Parathyroid adenoma (tissue), 2 donors: Measurements from ENCODE around the gene FRA10AC1.

Source experiments
- H2AFZ ChIP-seq: fragments of 300-600 bp; sonication (generic); one replicate; pipeline ENCODE4 v1.7.0; 2017; ENCODE audit warnings: antibody characterized with exemption, mild to moderate bottlenecking
- H3K27ac ChIP-seq: fragments of 300-600 bp; sonication (generic); one replicate; pipeline ENCODE4 v1.7.0; 2017
- H3K27me3 ChIP-seq: fragments of 300-600 bp; sonication (generic); one replicate; pipeline ENCODE4 v1.7.0; 2017; ENCODE audit warnings: low read length; ENCODE audit not compliant: control insufficient read depth, insufficient read depth
- H3K36me3 ChIP-seq: fragments of 300-600 bp; sonication (generic); one replicate; pipeline ENCODE4 v1.7.0; 2017; ENCODE audit warnings: low read length; ENCODE audit not compliant: control insufficient read depth, insufficient read depth
- H3K4me1 ChIP-seq: fragments of 300-600 bp; sonication (generic); one replicate; pipeline ENCODE4 v1.7.0; 2017; ENCODE audit warnings: control low read depth
- H3K4me2 ChIP-seq: fragments of 300-600 bp; sonication (generic); one replicate; pipeline ENCODE4 v1.7.0; 2017; ENCODE audit warnings: low read length
- H3K4me3 ChIP-seq: fragments of 300-600 bp; sonication (generic); one replicate; pipeline ENCODE4 v1.7.0; 2017; ENCODE audit warnings: low read depth, low read length
- H3K79me2 ChIP-seq: fragments of 300-600 bp; sonication (generic); one replicate; pipeline ENCODE4 v1.7.0; 2017; ENCODE audit warnings: control low read depth
- H3K9ac ChIP-seq: fragments of 300-600 bp; sonication (generic); one replicate; pipeline ENCODE4 v1.7.0; 2017; ENCODE audit warnings: mild to moderate bottlenecking
- H3K9me3 ChIP-seq: fragments of 300-600 bp; sonication (generic); one replicate; pipeline ENCODE4 v1.7.0; 2017; ENCODE audit warnings: low read length; ENCODE audit not compliant: control insufficient read depth
- CTCF ChIP-seq: fragments of 300-600 bp; sonication (generic); IDR thresholded peaks from one replicate; pipeline ENCODE4 v1.7.0; 2017; ENCODE audit warnings: antibody characterized with exemption, mild to moderate bottlenecking
- donor health status: primary hyperparathyroidism.

Gene FRA10AC1

GRCh38 chr10:93672022-93672678 lies 30.2 kb downstream of the FRA10AC1 start:
- Histone ChIP-seq H3K36me3 (no peaks in the 10 kb centered on the region), H3K4me1 (no peaks in the 10 kb centered on the region), H3K4me2 (no peak overlapping the region), H2AFZ (no peak overlapping the region), H3K9ac (no peak overlapping the region), H3K4me3 (no peak overlapping the region), H3K27me3 (no peaks in the 10 kb centered on the region), H3K79me2 (no peaks in the 10 kb centered on the region), H3K27ac (no peak overlapping the region), H3K9me3 (no peaks in the 10 kb centered on the region)
- TF ChIP-seq CTCF = no peak

GRCh38 chr10:93671042-93671441 lies 31.4 kb downstream of the FRA10AC1 start:
- no peak overlapping the region for H2AFZ ChIP-seq
- H3K36me3 ChIP-seq = no peaks in the 10 kb centered on the region
- no peaks in the 10 kb centered on the region for H3K9me3 ChIP-seq

GRCh38 chr10:93670372-93670771 lies 32.0 kb downstream of the FRA10AC1 start:
- Histone ChIP-seq H3K9me3 (no peaks in the 10 kb centered on the region), H3K4me1 (no peaks in the 10 kb centered on the region), H3K9ac (no peak overlapping the region), H2AFZ (no peak overlapping the region), H3K79me2 (no peaks in the 10 kb centered on the region), H3K4me3 (no peak overlapping the region), H3K4me2 (no peak overlapping the region), H3K27me3 (no peaks in the 10 kb centered on the region), H3K27ac (no peak overlapping the region), H3K36me3 (no peaks in the 10 kb centered on the region)
- TF ChIP-seq CTCF = no peak

More at GRCh38 chr10:93671042-93671441, 31.4 kb downstream of the FRA10AC1 start:
- Histone ChIP-seq H3K9ac (no peak overlapping the region), H3K4me2 (no peak overlapping the region), H3K27ac (no peak overlapping the region), H3K79me2 (no peaks in the 10 kb centered on the region), H3K27me3 (no peaks in the 10 kb centered on the region), H3K4me1 (no peaks in the 10 kb centered on the region), H3K4me3 (no peak overlapping the region)
- TF ChIP-seq CTCF = no peak

GRCh38 chr10:93667795-93668194 lies 34.6 kb downstream of the FRA10AC1 start:
- H3K9me3 ChIP-seq = no peaks in the 10 kb centered on the region
- H3K9ac ChIP-seq = no peak overlapping the region
- no peak overlapping the region for H3K4me2 ChIP-seq
- no peak overlapping the region for H3K4me3 ChIP-seq
- H2AFZ ChIP-seq = no peak overlapping the region
- H3K79me2 ChIP-seq = no peaks in the 10 kb centered on the region
- TF ChIP-seq CTCF = no peak
- no peaks in the 10 kb centered on the region for H3K36me3 ChIP-seq
- H3K27ac ChIP-seq = no peak overlapping the region
- H3K27me3 ChIP-seq = no peaks in the 10 kb centered on the region
- H3K4me1 ChIP-seq = no peaks in the 10 kb centered on the region

- Histone ChIP-seq H3K4me2 (no peak overlapping the region), H3K27me3 (no peaks in the 10 kb centered on the region), H3K9ac (no peak overlapping the region), H3K9me3 (no peaks in the 10 kb centered on the region), H3K4me1 (no peaks in the 10 kb centered on the region), H3K79me2 (no peaks in the 10 kb centered on the region), H3K36me3 (no peaks in the 10 kb centered on the region), H3K27ac (no peak overlapping the region), H3K4me3 (no peak overlapping the region), H2AFZ (no peak overlapping the region)
- no peak for TF ChIP-seq CTCF
Observed at GRCh38 chr10:93666030-93666429, 36.4 kb downstream of the FRA10AC1 start.
